GM18502 (cell line): ENCODE data around the gene ARHGEF9.

Experiments
- ATAC-seq: cut with Tn5 transposase; IDR thresholded peaks from one replicate; pipeline ENCODE4 v1.9.1; 2021; ENCODE audit warnings: mild to moderate bottlenecking; ENCODE audit not compliant: unreplicated experiment, poor library complexity

The ARHGEF9 gene

DNA sequence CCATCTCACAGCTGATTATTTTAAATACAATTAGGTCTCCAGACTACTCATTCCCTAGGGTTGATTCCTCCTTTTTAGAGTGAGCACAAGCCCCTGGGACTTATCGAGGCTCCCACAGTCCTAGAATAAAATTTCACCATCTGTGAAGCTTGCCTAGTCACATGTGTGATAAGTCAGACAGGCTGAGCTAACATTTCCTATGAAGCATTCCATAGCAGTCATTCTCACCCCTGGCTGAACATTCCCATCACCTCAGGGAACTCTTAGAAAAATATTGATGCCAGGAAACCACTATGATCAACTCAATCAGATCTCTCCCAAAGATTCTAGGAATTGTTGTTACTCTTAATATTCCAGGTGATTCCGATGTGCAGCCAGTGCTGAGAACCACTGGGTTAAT lies 37.7 kb downstream of the ARHGEF9 start:
- no peak for ATAC-seq

DNA sequence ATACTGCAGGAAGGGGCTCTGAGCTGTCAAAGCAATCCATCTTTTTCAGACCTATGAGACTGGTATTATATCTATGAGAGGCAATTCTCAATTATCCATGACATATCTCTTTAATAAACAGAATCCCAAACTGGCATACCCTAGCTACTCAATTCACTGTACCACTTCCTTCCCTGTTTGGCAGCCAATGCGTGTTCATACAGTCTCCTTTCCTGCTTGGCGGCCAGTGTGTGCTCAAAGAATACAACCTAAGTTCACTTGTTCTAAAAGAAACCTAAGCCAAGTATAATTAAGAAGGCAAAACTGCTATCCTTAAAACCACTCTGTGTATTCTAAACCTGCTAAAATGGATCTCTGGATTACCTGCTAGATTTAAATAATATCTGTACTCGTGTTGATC lies 38.3 kb downstream of the ARHGEF9 start:
- peak; percentile 16 for ATAC-seq

DNA sequence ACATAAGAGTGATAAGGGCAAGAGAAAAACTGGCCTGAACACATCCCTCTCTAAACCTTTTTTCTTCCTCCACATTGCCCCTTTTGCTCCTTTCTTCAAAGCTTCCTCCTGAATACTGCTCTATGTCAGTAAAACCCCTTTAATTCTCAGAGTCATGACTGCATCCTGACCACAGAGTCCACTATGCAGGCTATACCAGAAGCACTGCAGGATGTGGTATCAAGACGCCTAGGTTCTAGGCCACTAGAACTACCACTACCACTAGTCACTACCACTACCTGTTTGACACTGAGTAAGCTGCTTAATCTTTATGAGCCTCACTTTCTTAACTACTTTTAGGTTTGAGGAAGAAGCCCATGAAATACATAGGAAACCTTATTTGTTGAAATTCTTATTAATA lies 38.7 kb downstream of the ARHGEF9 start:
- peak; percentile 85 for ATAC-seq

DNA sequence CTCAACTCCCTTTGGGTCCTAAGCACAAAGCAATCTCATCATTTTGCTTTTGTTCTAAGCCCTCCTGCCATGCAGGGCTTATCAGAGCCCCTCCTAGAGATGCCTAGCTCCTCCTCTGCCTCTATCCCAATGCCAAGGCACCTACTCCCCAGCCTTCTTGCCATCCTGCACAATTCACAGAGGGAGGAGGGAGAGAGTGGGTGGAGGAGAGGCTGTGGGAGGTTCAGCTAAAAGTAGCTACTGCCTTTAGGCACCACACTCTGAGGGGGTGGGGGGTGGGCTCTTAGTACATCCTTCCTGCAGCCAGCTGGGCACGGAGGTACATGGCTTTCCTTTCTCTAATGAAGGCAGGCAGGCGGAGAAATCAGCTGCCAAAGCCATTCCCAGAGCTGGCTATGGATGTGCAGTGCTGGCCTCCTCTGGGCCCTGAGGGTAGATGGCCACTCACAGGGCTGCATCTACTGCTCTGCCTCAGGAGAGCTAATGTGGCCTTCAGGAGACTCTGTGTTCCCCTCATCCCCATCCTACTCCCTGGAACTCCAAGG lies 40.1 kb downstream of the ARHGEF9 start:
- ATAC-seq, result no peak

DNA sequence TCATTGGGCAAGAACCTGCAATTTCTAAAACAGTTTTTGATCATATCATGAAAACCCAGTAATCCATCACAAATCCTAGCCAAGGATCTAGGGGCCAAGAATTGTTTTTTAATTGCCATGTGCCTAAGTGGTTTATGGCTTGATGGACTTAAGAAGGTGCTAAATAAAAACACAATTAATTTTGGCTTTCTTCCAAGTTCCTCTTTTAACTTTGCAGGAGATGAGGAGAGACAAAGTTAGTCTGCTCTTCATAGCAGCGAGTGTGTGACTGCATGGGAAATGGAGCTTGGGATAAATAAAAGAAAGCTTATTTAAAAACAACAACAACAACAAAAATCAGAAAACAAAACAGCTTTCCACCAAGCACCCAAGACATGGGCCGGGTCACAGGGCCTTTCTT lies 41.4 kb downstream of the ARHGEF9 start:
- no peak for ATAC-seq

DNA sequence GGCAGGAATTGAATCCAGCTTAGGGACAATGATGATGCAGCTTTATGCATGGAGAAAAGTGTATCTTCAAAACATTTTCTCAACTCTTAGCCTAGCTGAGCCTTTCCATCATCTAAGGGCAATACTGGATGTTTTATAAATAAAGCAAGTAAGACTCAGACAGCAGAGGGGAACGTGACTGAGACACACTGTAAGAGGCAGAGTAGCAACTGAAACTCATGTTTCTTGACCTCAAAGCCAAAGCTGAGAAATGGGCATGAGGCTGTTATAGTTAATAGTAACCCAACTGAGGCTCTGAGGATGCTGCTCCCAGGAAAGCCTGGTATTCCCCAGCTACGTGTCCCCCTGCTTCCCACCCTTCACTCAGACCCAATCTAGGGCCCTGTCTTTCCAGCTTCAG lies 44.6 kb downstream of the ARHGEF9 start:
- ATAC-seq, result peak; percentile 62

DNA sequence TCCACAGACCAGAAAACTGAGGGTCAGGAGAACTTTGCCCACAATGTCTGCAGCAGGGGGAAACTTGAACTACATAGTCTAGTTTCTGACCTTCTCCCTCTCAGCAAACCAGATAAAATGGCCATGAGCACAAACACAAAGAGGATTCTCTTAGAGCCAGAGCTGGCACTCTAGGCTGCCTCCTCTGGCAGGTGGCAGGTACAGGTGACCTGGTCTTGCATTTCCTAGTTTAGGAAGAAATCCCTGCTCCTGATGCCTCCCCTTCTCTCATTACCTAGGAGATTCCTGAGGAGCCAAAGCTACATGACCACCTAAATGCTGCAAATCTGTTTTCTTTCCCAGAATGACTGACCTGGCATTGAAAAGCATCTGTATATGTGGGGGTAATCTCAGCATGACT lies 45.1 kb downstream of the ARHGEF9 start:
- no peak for ATAC-seq

DNA sequence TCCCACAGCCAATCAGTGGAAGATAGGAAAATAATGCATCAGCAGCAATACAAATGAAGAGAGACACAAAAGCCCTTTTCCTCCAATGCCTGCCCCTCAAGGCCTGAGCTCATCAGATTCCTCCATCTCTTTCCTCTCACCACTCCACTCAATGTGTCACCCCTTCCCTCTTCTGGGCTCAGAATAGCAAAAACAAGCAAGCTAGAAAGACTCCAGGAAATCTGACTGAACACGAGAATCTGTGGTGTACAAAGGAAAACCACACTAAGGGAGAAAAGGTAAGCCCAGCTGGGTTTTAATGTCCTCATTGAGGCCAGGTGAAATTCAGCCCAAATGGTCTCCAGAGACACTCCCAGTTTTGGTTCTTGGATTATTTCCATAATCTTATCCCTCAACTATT lies 46.3 kb downstream of the ARHGEF9 start:
- ATAC-seq, result peak; percentile 52

DNA sequence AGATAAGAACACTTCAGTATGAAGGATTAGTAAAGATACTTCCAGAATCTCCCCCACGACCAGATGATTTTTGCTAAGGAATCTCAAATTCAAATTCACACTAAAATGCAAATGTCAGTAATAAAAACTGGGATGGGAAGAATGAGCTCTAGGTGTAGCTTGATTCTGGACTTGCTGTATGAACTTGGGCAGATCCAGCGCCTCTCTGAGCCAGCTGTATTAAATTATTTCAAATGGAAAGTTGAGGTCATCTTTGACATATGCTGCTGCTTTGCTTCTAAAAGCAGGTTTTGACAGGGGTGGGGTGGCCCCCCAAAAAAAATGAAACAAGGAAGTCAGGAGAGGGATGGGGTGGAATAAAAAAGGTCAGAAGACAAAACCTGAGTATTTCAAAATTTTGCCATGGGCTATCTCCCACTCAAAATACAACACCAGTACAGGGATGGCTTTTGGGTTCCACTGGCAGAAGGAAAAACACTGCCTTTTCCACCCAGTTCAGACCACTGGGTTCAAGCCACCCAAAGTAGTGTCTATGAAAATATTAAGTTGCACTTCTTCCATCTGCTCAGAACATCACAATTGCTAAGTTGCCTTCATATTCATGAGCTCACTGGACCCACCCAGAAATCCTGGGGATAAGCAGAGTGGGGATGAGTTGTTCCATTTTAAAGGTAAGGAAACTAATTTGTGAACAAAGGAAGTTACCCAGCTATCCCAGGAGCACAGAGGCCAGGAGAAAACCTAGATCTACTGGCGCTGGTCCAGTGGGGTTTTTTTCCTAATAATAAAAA lies 47.7 kb downstream of the ARHGEF9 start:
- ATAC-seq, result no peak

DNA sequence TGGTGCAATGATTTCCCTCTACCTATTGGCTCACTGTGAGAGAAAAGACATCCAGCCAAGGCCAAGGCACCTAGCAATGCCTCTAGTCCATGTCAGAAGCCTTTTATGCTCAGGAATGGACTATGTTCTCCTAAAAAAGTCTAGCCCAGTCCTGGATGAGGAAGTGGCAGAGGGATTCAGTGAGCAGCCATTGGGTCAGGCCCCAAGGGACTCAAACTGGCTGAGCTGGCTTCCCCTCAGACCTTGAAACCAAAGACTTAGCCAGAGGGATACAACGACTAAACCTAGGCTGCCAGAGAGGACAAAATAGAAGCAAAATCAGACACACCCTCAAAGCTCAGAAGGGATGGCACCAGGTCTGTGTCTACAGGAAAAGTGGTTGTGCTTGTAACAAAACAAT lies 49.1 kb downstream of the ARHGEF9 start:
- ATAC-seq, result no peak

DNA sequence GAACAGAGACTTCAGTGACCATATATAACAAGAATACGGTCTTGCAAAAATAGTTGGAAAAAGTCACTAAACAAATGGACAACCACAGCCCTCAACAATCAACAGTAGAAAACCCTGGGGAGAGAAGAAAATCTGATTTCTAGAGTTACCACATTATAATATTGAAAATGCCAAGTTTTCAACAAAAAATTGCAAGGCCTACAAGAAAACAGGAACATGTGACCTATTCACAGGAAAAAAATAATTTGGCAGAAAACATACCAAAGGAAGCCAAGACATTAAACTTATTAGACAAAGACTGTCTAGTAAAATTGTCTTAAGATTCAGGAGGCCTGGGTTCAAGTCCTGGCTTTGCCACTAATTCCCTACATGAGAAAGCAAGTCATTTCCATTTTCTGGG lies 64.7 kb downstream of the ARHGEF9 start:
- ATAC-seq, result no peak

DNA sequence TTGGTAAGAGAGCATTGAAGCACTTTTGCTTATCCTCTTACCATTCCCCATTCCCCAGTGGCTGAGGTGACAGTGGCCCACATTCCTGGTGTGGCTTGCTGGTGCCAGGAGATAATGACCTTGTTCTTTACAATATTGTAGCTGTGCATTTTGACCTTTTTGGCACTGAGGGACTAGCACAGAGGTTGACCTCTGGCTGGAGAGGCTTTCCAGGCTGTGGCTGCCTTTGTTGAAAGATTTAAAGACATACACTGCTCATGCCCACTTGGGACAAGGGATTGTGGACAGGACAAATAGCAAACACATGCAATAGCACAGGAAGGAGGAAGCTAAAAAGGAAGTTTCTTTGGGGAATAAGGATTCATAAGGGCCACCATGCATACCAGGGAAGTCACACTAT lies 65.4 kb downstream of the ARHGEF9 start:
- ATAC-seq, result no peak

DNA sequence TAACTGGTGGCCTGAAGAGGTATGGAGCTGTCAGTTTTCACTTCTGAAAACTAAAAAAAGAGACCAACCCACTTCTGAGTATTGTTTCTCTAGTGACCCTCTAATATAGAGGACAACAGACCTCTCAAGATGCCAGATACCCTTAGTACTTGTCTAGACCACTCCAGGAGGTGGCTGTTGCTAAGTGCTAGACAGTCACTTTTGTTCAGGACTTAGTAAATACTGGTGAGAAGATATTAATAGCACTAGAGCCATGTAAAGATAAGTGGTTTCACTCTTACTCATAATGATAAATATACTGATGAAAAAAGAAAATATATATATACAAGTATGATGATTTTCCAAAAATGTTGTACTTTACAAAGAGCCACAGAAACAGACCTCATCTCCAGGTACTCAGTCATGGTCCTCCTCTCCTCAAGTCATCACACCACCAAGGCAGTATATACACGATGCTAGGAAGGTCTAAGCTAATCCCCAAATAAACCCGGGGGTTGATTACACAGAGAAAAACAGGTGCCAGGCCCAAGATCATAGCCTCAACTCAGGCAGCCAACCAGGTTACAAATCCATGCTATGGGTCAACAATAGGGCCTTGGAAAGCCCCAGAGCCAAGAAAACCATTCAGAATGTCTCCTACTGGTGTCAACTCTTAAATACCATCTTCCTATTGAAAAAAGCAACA lies 66.9 kb downstream of the ARHGEF9 start:
- peak; percentile 88 for ATAC-seq

DNA sequence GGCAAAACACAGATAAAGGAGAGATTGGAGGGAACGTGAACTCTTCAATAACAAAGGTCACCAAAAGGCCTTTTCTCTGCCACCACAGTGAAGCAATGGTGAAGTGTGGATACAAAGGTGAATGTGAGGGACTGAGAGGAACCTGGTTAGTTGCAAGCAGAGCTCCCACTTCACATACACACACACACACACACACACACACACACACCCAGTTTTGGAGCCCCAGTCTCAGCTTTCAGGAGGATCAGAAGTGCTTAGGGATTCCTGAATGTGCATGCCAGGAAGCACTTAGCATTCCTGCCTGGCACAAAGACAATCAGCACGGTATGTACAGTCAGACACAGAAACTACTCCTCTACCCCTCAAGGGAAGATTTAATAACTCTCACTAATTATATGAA lies 71.5 kb downstream of the ARHGEF9 start:
- ATAC-seq, result no peak

DNA sequence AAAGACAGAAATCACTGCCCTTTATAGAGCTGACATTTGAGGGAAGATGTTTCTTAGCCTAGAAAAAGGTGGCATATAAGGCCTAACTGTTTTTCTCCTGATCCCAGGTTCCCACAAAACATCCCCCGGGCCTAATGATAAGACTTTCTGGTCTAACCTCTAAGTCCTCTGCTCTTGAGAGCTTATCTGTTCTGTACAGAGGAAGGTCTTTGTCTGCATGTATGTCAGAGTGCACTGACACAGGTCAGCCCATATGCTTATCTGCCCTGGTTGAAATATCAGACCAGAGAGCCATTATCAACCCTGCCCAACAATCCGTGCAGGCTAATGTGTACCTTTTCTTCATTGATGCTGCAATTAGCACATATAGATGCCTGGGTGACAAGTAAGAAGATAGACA lies 76.2 kb downstream of the ARHGEF9 start:
- no peak for ATAC-seq

DNA sequence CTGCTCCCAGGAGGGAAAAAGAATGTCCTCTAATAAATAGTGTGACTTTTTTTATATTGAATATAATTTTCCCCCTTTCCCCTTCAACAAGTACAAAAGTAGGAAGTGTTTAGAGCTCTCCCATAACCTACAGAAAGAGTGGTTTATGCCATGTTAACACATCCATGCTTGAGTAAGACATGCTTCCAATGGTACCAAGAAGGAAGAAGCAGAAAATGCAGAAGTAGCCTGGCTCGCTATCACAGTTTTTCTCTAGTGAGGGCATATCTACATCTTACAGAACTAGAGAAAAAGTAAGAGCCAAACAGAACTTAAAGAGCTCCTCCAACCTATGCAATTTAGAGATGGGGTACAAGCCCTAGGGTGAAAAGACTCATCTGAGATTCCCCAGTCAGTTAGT lies 82.5 kb downstream of the ARHGEF9 start:
- ATAC-seq, result no peak

DNA sequence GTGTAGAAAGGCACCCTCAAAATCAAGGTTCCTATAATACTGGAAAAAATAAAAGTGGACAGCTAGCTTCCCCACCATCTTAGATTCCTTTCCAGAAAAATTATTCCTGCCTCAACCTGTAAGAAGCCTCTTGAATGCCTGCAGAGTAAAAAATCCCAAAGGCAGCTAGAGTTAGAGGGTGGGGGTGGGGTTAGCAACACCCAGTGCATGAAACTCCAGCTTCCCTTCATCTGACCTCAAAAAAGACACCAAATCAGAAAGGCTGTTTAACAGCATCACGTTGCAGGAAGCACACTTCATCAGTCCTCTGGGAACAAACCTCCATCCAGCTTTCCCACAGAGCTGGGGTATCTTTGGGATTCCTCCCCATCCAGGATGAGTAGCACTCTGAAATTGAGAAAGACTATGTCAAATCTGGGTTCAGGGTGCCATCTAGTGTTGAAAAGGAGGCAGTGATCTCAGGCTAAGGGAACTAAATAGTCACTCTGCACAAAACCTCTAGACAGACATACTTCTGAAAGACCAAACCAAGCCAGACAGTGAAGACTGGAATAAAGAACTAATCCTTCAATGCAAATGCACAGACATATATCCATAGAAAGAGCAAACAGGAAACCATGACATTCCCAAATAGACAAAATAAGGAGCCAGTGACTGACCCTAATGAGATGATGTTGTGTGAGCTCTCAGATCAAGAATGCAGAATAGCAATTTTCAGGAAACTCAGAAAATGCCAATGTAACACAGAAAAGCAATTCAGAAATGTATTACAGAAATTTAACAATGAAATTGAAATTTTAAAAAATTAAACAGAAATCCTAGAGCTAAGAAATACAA lies 97.9 kb downstream of the ARHGEF9 start:
- peak; percentile 92 for ATAC-seq

DNA sequence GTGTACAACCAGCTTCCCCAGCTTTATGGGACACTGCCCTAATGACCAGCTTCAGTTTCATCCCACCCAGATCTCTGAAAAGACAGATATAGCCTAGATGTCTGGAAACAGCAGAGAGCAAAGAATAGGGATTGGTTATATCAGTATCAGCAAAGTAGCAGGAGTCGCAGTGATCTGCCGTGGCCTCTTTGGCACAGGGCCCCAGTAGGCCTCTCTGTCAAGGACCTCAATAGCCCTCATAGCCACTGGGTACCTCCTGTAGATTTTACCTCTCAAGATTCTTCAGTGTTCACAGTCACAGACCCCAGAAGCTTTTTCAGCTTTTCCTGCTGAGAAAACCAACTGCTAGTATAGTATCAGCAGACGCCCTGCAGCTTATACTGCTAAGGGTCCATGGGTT lies 104.6 kb downstream of the ARHGEF9 start:
- ATAC-seq, result no peak

DNA sequence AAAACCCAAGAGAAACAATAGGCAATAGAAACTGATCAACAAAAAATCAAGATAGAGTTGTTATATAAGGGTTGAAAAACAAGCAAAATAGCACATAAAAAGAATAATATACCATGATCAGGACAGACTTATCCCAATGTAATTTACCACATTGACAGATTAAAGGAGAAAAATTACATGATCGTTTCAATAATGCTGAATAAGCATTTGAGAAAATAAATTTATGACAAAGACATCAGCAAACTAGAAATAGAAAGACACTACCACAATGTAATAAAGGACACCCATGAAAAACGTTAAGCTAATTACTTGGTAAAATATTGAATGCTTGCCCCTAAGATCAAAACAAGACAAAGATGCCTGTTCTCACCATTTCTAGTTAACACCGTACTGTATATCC lies 105.6 kb downstream of the ARHGEF9 start:
- ATAC-seq, result no peak

DNA sequence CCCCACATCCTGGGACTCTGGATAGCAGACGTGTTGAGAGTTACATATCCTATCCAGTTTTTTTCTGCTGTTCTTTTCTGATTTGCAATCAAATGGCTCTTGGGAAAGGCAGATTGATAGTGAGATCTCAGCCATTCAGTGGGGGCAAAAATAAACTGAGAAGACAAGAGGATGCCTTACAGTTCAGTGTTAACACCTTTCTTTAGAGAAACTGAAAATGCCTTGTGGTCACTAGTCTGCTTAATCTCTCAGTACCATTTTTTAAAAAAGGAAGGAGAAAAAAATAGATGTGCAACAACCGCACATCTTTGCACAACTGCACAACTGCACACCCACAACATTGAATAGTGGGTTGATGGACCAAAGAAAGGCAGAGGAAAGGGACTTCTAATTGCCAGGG lies 109.3 kb downstream of the ARHGEF9 start:
- ATAC-seq, result no peak

DNA sequence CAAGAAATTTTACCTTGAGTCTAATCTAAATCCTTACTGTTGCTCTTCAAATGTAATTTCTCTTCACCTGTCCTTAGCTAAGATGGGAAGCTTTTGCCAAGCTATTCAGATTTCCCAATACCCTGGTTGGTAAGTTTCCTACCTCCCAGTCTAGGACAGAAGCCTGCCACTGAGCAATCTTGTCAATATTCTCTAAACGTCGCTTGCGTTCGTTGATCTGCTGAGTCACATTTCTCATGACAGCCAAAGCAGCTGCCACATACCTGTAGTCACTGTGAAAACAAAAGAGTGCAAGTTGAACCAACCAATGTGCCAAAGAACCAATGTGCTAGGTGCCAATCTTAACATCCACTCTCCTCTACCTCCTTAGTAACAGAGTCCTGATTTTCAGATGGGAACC lies 111.1 kb downstream of the ARHGEF9 start:
- no peak for ATAC-seq
